ENCODE measurements around the gene TAB2. TPM values are rescaled to one million over a fixed set of nuclear protein-coding genes. Genes with fewer than 3 reads are reported as not detected.

TAB2 gene
- polyA plus RNA-seq, 3 donors = 3.1 to 32.0 (median 6.0) TPM

GRCh38 chr6:149293244-149293643, 24.3 kb upstream of the TAB2 start:
- Histone ChIP-seq H3K4me3 (replicated peaks in 1 of 3; ENCODE audit: low read depth in 2 of 3, low read length in 3 of 3) (no peak overlapping the region), H3K27me3 (ENCODE audit: control insufficient read depth in 2 of 2, insufficient read depth in 2 of 2, low read length in 2 of 2) (no peaks in the 10 kb centered on the region), H3K9me3 (replicated peaks in 1 of 2; ENCODE audit: control insufficient read depth in 1 of 2, insufficient read depth in 1 of 2, low read length in 2 of 2) (no peaks in the 10 kb centered on the region), H2AFZ (ENCODE audit: insufficient read depth, low read depth, low read length, poor library complexity, severe bottlenecking) (no peak overlapping the region), H3K27ac (ENCODE audit: low read depth in 1 of 2, low read length in 2 of 2) (no peak overlapping the region), H3K4me1 (ENCODE audit: control insufficient read depth in 1 of 2, insufficient read depth in 2 of 2, low read length in 2 of 2) (no peaks in the 10 kb centered on the region), H3K4me2 (replicated peaks; ENCODE audit: extremely low read depth, low read length, poor library complexity, severe bottlenecking) (no peak overlapping the region), H3K36me3 (replicated peaks in 1 of 2; ENCODE audit: control insufficient read depth in 1 of 2, insufficient read depth in 2 of 2, low read length in 2 of 2) (no peaks in the 10 kb centered on the region), H3K9ac (ENCODE audit: insufficient read depth, low read length, poor library complexity, severe bottlenecking) (no peak overlapping the region), H3K79me2 (ENCODE audit: insufficient read depth, low read length) (no peaks in the 10 kb centered on the region), H4K20me1 (ENCODE audit: insufficient read depth, low read length) (no peaks in the 10 kb centered on the region)
- TF ChIP-seq CTCF (IDR thresholded peaks at IDR 0.05) = no peak
- H3K4me1 Mint-ChIP-seq = peaks cover 3% of the 10 kb centered on the region
- 100% methylated on average over 1 of the region's 1 CpG for WGBS (ENCODE audit: insufficient coverage)
- H3K36me3 Mint-ChIP-seq = no peaks in the 10 kb centered on the region
- H3K27ac Mint-ChIP-seq = no peak overlapping the region
- intact Hi-C loops (cut with micrococcal nuclease) = no loop called here
- no peak overlapping the region for H3K4me3 Mint-ChIP-seq
- peaks cover 0 to 4% (median 1%) of the 10 kb centered on the region in 3 donors for H3K27me3 Mint-ChIP-seq (ENCODE audit: low read depth in 3 of 3)
- H3K9me3 Mint-ChIP-seq = no peaks in the 10 kb centered on the region
- no peak for DNase-seq

DNA sequence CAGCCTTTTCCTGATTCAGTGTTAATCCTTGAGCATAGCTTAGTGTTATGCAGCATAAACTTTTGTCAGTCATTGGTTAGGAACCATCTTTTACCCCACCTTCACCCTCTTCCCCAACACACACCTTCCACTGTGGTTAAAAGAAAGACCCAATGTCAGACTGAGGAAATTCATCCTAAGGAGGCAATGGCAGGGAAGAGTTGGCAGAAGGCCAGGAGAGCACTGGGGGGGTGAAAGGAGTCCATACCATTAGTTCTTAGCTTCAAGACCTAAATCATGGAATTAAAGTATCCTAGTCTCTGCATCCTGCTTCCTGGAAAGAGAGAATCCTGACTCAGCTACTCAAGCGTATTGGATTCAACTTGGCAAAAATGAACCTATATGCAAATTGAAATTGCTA, 16.9 kb upstream of the TAB2 start:
- intact Hi-C loops (cut with micrococcal nuclease) = no loop called here
- H3K27me3 ChIP-seq (ENCODE audit: control insufficient read depth in 2 of 2, insufficient read depth in 2 of 2, low read length in 2 of 2) = no peaks in the 10 kb centered on the region
- no peak overlapping the region for H3K4me2 ChIP-seq (replicated peaks; ENCODE audit: extremely low read depth, low read length, poor library complexity, severe bottlenecking)
- no peak for TF ChIP-seq CTCF (IDR thresholded peaks at IDR 0.05)
- no peaks in the 10 kb centered on the region for H4K20me1 ChIP-seq (ENCODE audit: insufficient read depth, low read length)
- no peaks in the 10 kb centered on the region for H3K79me2 ChIP-seq (ENCODE audit: insufficient read depth, low read length)
- H3K4me1 ChIP-seq (ENCODE audit: control insufficient read depth in 1 of 2, insufficient read depth in 2 of 2, low read length in 2 of 2) = no peaks in the 10 kb centered on the region
- H2AFZ ChIP-seq (ENCODE audit: insufficient read depth, low read depth, low read length, poor library complexity, severe bottlenecking) = no peak overlapping the region
- Mint-ChIP-seq H3K27ac (no peak overlapping the region), H3K4me3 (no peak overlapping the region), H3K27me3 (ENCODE audit: low read depth in 3 of 3) (peaks cover 0 to 2% (median 1%) of the 10 kb centered on the region in 3 donors), H3K36me3 (no peaks in the 10 kb centered on the region), H3K9me3 (no peaks in the 10 kb centered on the region), H3K4me1 (peaks cover 7% of the 10 kb centered on the region)
- no peaks in the 10 kb centered on the region for H3K36me3 ChIP-seq (replicated peaks in 1 of 2; ENCODE audit: control insufficient read depth in 1 of 2, insufficient read depth in 2 of 2, low read length in 2 of 2)
- no CpG with 5 or more reads among the region's 1 CpG for WGBS (ENCODE audit: insufficient coverage)
- DNase-seq = no peak
- no peak overlapping the region for H3K27ac ChIP-seq (ENCODE audit: low read depth in 1 of 2, low read length in 2 of 2)
- no peak overlapping the region for H3K9ac ChIP-seq (ENCODE audit: insufficient read depth, low read length, poor library complexity, severe bottlenecking)
- no peak overlapping the region for H3K4me3 ChIP-seq (replicated peaks in 1 of 3; ENCODE audit: low read depth in 2 of 3, low read length in 3 of 3)
- H3K9me3 ChIP-seq (replicated peaks in 1 of 2; ENCODE audit: control insufficient read depth in 1 of 2, insufficient read depth in 1 of 2, low read length in 2 of 2) = no peaks in the 10 kb centered on the region
